ENCODE measurements around the gene OTX1.

DNA sequence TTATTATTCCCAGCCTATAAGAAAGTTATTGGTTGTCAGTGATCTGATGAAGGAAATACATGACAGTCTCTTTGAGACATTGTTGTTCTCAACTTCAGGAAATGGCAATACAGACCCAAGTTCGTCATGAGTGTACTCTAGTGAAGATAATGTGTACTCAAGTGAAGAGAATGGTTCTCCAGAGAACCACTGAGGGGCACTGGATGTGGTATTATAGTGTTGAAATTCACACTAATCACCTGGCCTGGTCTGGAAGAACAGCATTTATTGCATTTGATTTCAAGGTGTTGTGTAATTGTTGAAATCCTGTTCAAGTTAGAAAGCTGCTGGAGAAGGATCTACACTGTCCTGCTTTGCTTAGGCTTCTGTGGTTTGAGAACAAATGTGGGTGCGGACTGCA, 23.4 kb upstream of the OTX1 start:
- TF ChIP-seq HNRNPH1 (optimal IDR thresholded peaks at IDR 0.05; ENCODE audit: low read depth, low read length) (no peak), NFATC3 (IDR thresholded peaks at IDR 0.05) (no peak), ZNF143 (CRISPR knock-in tag; IDR thresholded peaks at IDR 0.05) (no peak), KDM5B (IDR thresholded peaks at IDR 0.05; ENCODE audit: insufficient replicate concordance, low read depth, low read length) (no peak), EZH2 (IDR thresholded peaks at IDR 0.05; ENCODE audit: borderline replicate concordance, low read depth, low read length) (no peak), SAFB2 (IDR thresholded peaks at IDR 0.05; ENCODE audit: borderline replicate concordance, low read depth, low read length, severe bottlenecking) (no peak), SAFB (IDR thresholded peaks at IDR 0.05; ENCODE audit: borderline replicate concordance, low read depth, low read length) (no peak)
- TF ChIP-seq, protein P1, sequence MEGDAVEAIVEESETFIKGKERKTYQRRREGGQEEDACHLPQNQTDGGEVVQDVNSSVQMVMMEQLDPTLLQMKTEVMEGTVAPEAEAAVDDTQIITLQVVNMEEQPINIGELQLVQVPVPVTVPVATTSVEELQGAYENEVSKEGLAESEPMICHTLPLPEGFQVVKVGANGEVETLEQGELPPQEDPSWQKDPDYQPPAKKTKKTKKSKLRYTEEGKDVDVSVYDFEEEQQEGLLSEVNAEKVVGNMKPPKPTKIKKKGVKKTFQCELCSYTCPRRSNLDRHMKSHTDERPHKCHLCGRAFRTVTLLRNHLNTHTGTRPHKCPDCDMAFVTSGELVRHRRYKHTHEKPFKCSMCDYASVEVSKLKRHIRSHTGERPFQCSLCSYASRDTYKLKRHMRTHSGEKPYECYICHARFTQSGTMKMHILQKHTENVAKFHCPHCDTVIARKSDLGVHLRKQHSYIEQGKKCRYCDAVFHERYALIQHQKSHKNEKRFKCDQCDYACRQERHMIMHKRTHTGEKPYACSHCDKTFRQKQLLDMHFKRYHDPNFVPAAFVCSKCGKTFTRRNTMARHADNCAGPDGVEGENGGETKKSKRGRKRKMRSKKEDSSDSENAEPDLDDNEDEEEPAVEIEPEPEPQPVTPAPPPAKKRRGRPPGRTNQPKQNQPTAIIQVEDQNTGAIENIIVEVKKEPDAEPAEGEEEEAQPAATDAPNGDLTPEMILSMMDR (IDR thresholded peaks at IDR 0.05 in 2 of 3, conservative IDR thresholded peaks at IDR 0.05 in 1 of 3; ENCODE audit: insufficient read depth in 2 of 3, low read depth in 1 of 3, low read length in 3 of 3) = no peak
